Activated CD4-positive, alpha-beta memory T cell treated with anti-CD3 and anti-CD28 coated beads for 36 hours (primary cell): ENCODE measurements around the gene KCTD16. TPM values are rescaled to one million over a fixed set of nuclear protein-coding genes. Genes with fewer than 3 reads are reported as not detected.
A peak's percentile ranks its signal among the peaks of the same experiment; 100 is the strongest.

Source experiments
- CTCF ChIA-PET: fragments of 350-600 bp; sonication (Branson Sonifier 250); formaldehyde crosslinking; loops from one replicate; lab custom pipeline; 2021; ENCODE audit warnings: antibody characterized with exemption, inconsistent platforms; lab: Charles Lee
- POLR2A ChIA-PET: fragments of 350-600 bp; sonication (Branson Sonifier 250); formaldehyde crosslinking; loops from one replicate; lab custom pipeline; 2021; ENCODE audit warnings: antibody characterized with exemption; lab: Charles Lee
- DNase-seq: peaks from one replicate; pipeline ENCODE4 v3.0.0-alpha.2; 2020
- H3K27ac Mint-ChIP-seq: one replicate; pipeline ENCODE4 v1.8.0; 2021; ENCODE audit warnings: mixed read lengths
- H3K27me3 Mint-ChIP-seq: one replicate; pipeline ENCODE4 v1.8.0; 2021; ENCODE audit warnings: mixed read lengths
- H3K36me3 Mint-ChIP-seq: one replicate; pipeline ENCODE4 v1.8.0; 2021; ENCODE audit warnings: mixed read lengths
- H3K4me1 Mint-ChIP-seq: one replicate; pipeline ENCODE4 v1.8.0; 2021; ENCODE audit warnings: low read depth, mixed read lengths
- H3K4me3 Mint-ChIP-seq: one replicate; pipeline ENCODE4 v1.8.0; 2021; ENCODE audit warnings: mild to moderate bottlenecking, mixed read lengths
- H3K9me3 Mint-ChIP-seq: one replicate; pipeline ENCODE4 v1.8.0; 2021; ENCODE audit warnings: mixed read lengths
- intact Hi-C: fragments of 100-400 bp; cut with micrococcal nuclease; formaldehyde crosslinking; loops from one replicate; pipeline ENCODE4 v1.15.1; 2023
- total RNA-seq, 2 experiments: library from RNA; stranded (reverse); gene quantifications; one replicate each; pipeline ENCODE4 v1.2.3, GENCODE V29; 2021

KCTD16 gene
- total RNA-seq, 2 experiments from 2014 or later, result 0.24 to 0.27 TPM

- H3K27me3 Mint-ChIP-seq, result no peaks in the 10 kb centered on the region
- no peak for DNase-seq
- intact Hi-C loops, result loop anchor here (1.0 kb wide), 2 partner anchors 22 to 767 kb away; partner anchors contain the start of gene NR3C1
- CTCF ChIA-PET, result interaction anchor here (1.4 to 1.9 kb wide), 3 partner anchors 16 to 23 kb away, joined by 3 to 8 read pairs (median 5); no protein-coding TSS in a partner anchor
- peak overlapping the region; percentile 93 for H3K27ac Mint-ChIP-seq
- H3K36me3 Mint-ChIP-seq, result peaks cover 23% of the 10 kb centered on the region
- POLR2A ChIA-PET, result interaction anchor here (0.7 to 1.9 kb wide), 5 partner anchors 10 to 20 kb away, joined by 3 to 10 read pairs (median 4); no protein-coding TSS in a partner anchor
- peaks cover 49% of the 10 kb centered on the region for H3K4me1 Mint-ChIP-seq
- no peaks in the 10 kb centered on the region for H3K9me3 Mint-ChIP-seq
- H3K4me3 Mint-ChIP-seq, result peak overlapping the region; percentile 99
These were observed 783 bp upstream of the KCTD16 start for GRCh38 chr5:144169904-144170275.

- POLR2A ChIA-PET, result no interaction called here
- Mint-ChIP-seq H3K27me3 (no peaks in the 10 kb centered on the region), H3K4me3 (no peak overlapping the region), H3K4me1 (peaks cover 30% of the 10 kb centered on the region), H3K27ac (no peak overlapping the region), H3K9me3 (no peaks in the 10 kb centered on the region), H3K36me3 (peaks cover 5% of the 10 kb centered on the region)
- no peak for DNase-seq
- CTCF ChIA-PET, result interaction anchor here (1.8 kb wide), 1 partner anchor 12 kb away, joined by 5 read pairs; no protein-coding TSS in a partner anchor
- intact Hi-C loops, result no loop called here
These were observed 3.1 kb downstream of the KCTD16 start for GRCh38 chr5:144173766-144174165.

DNA sequence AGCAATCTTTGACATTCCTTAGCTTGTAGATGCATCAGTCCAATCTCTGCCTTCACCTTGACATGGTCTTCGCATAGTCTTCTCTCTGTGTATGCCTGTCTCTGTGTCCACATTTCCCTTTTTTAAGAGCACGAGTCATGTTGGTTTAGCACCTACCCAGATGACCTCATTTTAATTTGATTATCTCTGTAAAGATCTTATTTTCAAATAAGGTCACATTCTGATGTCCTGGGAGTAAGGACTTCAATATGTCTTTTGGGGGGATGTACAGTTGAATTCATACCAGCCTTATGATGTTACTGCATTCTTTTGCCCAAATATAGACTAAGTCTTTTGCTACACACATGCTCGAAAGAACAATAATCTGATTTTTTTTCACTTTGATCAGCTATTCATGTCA, 6.9 kb downstream of the KCTD16 start:
- no peak overlapping the region for H3K4me3 Mint-ChIP-seq
- no peak for DNase-seq
- ChIA-PET POLR2A (no interaction called here), CTCF (interaction anchor here (0.6 kb wide), 1 partner anchor 1464 kb away, joined by 3 read pairs; no protein-coding TSS in a partner anchor)
- H3K4me1 Mint-ChIP-seq, result peaks cover 5% of the 10 kb centered on the region
- no peak overlapping the region for H3K27ac Mint-ChIP-seq
- no peaks in the 10 kb centered on the region for H3K36me3 Mint-ChIP-seq
- no peaks in the 10 kb centered on the region for H3K27me3 Mint-ChIP-seq
- H3K9me3 Mint-ChIP-seq, result no peaks in the 10 kb centered on the region
- intact Hi-C loops, result no loop called here

DNA sequence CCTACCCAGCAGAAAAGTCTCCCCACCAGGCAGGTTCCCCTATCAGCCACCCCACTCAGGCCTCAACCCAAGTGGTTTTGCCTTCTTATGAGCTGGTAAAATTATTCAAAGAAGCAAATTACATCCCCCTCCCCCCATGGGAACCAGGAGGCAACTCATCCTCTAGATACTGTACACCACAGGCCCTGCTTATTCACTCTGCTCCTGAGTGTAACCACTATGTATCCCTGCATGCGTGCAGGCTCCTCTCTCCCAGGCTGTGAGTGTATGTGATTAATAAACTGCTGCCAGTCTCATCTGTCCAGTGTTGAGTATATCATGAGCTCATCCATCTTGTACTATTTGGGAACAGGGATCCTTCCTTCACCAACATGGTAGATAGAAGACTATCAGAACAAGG, 8.6 kb downstream of the KCTD16 start:
- intact Hi-C loops, result no loop called here
- H3K4me3 Mint-ChIP-seq, result no peak overlapping the region
- POLR2A ChIA-PET, result no interaction called here
- CTCF ChIA-PET, result no interaction called here
- H3K36me3 Mint-ChIP-seq, result no peaks in the 10 kb centered on the region
- H3K27ac Mint-ChIP-seq, result no peak overlapping the region
- H3K9me3 Mint-ChIP-seq, result no peaks in the 10 kb centered on the region
- no peak for DNase-seq
- H3K4me1 Mint-ChIP-seq, result peaks cover 10% of the 10 kb centered on the region
- no peaks in the 10 kb centered on the region for H3K27me3 Mint-ChIP-seq

- Mint-ChIP-seq H3K4me1 (peaks cover 30% of the 10 kb centered on the region), H3K4me3 (no peak overlapping the region), H3K9me3 (no peaks in the 10 kb centered on the region), H3K27ac (no peak overlapping the region), H3K36me3 (no peaks in the 10 kb centered on the region), H3K27me3 (no peaks in the 10 kb centered on the region)
- no peak for DNase-seq
- intact Hi-C loops, result loop anchor here (10.0 kb wide), 1 partner anchor 999 kb away; no protein-coding TSS in a partner anchor
- ChIA-PET POLR2A (no interaction called here), CTCF (interaction anchor here (0.9 to 1.1 kb wide), 2 partner anchors 9 to 11 kb away, joined by 4 to 5 read pairs; no protein-coding TSS in a partner anchor)
These were observed 12.7 kb downstream of the KCTD16 start for GRCh38 chr5:144183254-144183889.

DNA sequence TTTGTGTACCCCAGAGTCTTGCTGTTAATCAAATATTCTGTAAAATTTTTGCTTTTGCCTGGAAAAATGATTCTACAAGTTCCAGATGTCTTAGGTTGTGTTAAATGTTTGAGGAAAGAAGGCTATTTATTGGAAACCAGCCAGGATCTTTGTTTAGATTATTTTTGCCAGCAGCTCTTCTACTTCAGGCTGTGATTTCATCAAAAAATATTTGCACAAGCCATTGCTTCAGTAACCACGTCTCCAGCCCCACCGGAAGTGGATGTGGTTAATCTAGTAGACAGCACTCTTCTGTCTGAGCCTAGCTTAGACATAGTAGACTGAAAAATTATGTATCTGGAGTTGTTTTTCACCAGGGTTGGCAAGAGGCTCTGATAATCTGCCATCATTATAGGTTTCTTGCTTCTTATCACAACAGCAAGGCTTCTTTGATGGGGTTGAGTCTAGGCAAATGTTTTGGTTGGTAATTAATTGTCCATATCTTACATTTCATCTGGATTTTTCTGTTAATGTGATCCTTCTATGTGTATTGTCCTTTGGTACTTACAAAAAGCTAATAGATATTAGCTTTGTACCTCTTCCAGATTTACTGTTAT, 17.1 kb downstream of the KCTD16 start:
- H3K36me3 Mint-ChIP-seq, result no peaks in the 10 kb centered on the region
- peaks cover 48% of the 10 kb centered on the region for H3K4me1 Mint-ChIP-seq
- peak overlapping the region; percentile 23 for H3K4me3 Mint-ChIP-seq
- POLR2A ChIA-PET, result interaction anchor here (1.9 kb wide), 1 partner anchor 18 kb away, joined by 10 read pairs; the partner anchor contains the start of genes KCTD16 and YIPF5
- no peaks in the 10 kb centered on the region for H3K9me3 Mint-ChIP-seq
- H3K27me3 Mint-ChIP-seq, result no peaks in the 10 kb centered on the region
- CTCF ChIA-PET, result interaction anchor here (0.6 to 2.5 kb wide), 5 partner anchors 16 to 1551 kb away, joined by 3 to 12 read pairs (median 5); partner anchors contain the start of genes KCTD16 and YIPF5
- intact Hi-C loops, result loop anchor here (2.0 to 10.0 kb wide), 7 partner anchors 489 to 1759 kb away; no protein-coding TSS in a partner anchor
- peak; percentile 86 for DNase-seq
- peak overlapping the region; percentile 89 for H3K27ac Mint-ChIP-seq

- Mint-ChIP-seq H3K27me3 (no peaks in the 10 kb centered on the region), H3K4me1 (peaks cover 43% of the 10 kb centered on the region), H3K36me3 (no peaks in the 10 kb centered on the region)
These were observed 19.2 kb downstream of the KCTD16 start for GRCh38 chr5:144189800-144190429.

GRCh38 chr5:144191531-144191930, 20.9 kb downstream of the KCTD16 start:
- POLR2A ChIA-PET, result interaction anchor here (0.7 kb wide), 1 partner anchor 21 kb away, joined by 3 read pairs; the partner anchor contains the start of genes KCTD16 and YIPF5
- no peak for DNase-seq
- H3K27me3 Mint-ChIP-seq, result no peaks in the 10 kb centered on the region
- no peaks in the 10 kb centered on the region for H3K36me3 Mint-ChIP-seq
- CTCF ChIA-PET, result interaction anchor here (0.8 to 4.8 kb wide), 5 partner anchors 10 to 274 kb away, joined by 3 to 29 read pairs (median 4); partner anchors contain the start of genes KCTD16 and YIPF5
- H3K4me3 Mint-ChIP-seq, result no peak overlapping the region
- intact Hi-C loops, result loop anchor here (2.0 to 10.0 kb wide), 6 partner anchors 224 to 1837 kb away; partner anchors contain the start of gene SH3RF2
- no peak overlapping the region for H3K27ac Mint-ChIP-seq
- no peaks in the 10 kb centered on the region for H3K9me3 Mint-ChIP-seq
- peaks cover 35% of the 10 kb centered on the region for H3K4me1 Mint-ChIP-seq

More at GRCh38 chr5:144189800-144190429, 19.2 kb downstream of the KCTD16 start:
- POLR2A ChIA-PET, result interaction anchor here (1.0 to 2.2 kb wide), 2 partner anchors 19 to 1187 kb away, joined by 5 to 9 read pairs; partner anchors contain the start of genes KCTD16 and YIPF5
- CTCF ChIA-PET, result interaction anchor here (1.0 to 1.9 kb wide), 3 partner anchors 9 to 786 kb away, joined by 3 to 7 read pairs (median 5); partner anchors contain the start of gene NR3C1
- Mint-ChIP-seq H3K27ac (peak overlapping the region; percentile 89), H3K9me3 (no peaks in the 10 kb centered on the region), H3K4me3 (peak overlapping the region; percentile 63)
- peak; percentile 89 for DNase-seq
- intact Hi-C loops, result loop anchor here (1.0 to 10.0 kb wide), 16 partner anchors 223 to 1835 kb away; partner anchors contain the start of genes NR3C1 and SH3RF2

DNA sequence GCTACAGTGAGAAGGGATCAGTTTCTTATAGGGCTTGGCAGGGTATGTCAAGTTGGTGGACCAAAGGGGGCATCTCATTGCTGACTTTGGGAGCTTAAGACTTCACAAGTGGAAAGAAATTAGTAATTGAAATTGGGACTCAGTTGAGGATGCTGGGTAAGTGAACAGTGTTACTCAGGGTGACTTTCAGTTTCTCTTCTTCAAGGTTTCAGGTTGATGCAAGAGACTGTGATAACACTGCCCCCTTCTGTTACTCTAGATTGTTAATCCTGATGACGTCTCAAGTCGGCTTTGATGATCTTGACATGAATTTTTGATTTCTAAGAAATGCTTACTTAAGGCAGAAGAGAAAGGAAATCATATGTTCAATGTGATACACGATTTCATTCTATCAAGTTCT, 21.3 kb downstream of the KCTD16 start:
- Mint-ChIP-seq H3K4me1 (peaks cover 31% of the 10 kb centered on the region), H3K27me3 (no peaks in the 10 kb centered on the region), H3K27ac (no peak overlapping the region), H3K36me3 (no peaks in the 10 kb centered on the region), H3K4me3 (no peak overlapping the region), H3K9me3 (no peaks in the 10 kb centered on the region)
- intact Hi-C loops, result loop anchor here (1.0 to 10.0 kb wide), 9 partner anchors 22 to 1837 kb away; partner anchors contain the start of genes KCTD16, SH3RF2 and YIPF5
- ChIA-PET CTCF (interaction anchor here (0.8 to 4.8 kb wide), 7 partner anchors 8 to 275 kb away, joined by 3 to 29 read pairs (median 4); partner anchors contain the start of genes KCTD16 and YIPF5), POLR2A (interaction anchor here (0.7 kb wide), 1 partner anchor 21 kb away, joined by 3 read pairs; the partner anchor contains the start of genes KCTD16 and YIPF5)
- no peak for DNase-seq

DNA sequence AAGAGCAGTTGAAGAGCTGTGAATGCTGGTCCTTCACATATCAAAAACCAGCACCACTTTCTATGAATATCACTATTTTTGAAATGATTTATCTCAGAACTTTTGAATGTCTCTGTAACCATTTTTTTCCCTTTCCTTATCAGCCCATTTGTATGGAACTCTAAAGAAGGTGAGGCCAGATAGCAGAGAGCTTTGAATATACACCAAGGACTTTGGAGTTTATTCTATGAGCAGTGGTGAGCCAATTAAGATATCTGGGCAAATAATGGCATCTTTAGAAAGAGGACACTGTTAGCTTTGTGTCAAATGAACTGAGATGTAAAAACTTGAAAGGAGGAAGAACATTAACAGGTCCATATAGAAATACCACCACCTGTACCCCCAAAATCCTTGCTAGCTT, 22.0 kb downstream of the KCTD16 start:
- H3K36me3 Mint-ChIP-seq, result no peaks in the 10 kb centered on the region
- H3K27me3 Mint-ChIP-seq, result no peaks in the 10 kb centered on the region
- DNase-seq, result no peak
- H3K4me1 Mint-ChIP-seq, result peaks cover 25% of the 10 kb centered on the region
- no peak overlapping the region for H3K27ac Mint-ChIP-seq
- intact Hi-C loops, result loop anchor here (1.0 to 10.0 kb wide), 7 partner anchors 22 to 1838 kb away; partner anchors contain the start of genes KCTD16 and YIPF5
- ChIA-PET POLR2A (interaction anchor here (1.3 kb wide), 1 partner anchor 22 kb away, joined by 3 read pairs; the partner anchor contains the start of genes KCTD16 and YIPF5), CTCF (interaction anchor here (1.1 to 4.8 kb wide), 4 partner anchors 9 to 22 kb away, joined by 4 to 29 read pairs (median 4); partner anchors contain the start of genes KCTD16 and YIPF5)
- H3K4me3 Mint-ChIP-seq, result no peak overlapping the region
- H3K9me3 Mint-ChIP-seq, result no peaks in the 10 kb centered on the region

GRCh38 chr5:144194144-144194543, 23.5 kb downstream of the KCTD16 start:
- ChIA-PET CTCF (interaction anchor here (2.0 to 4.8 kb wide), 2 partner anchors 10 to 24 kb away, joined by 5 to 29 read pairs; partner anchors contain the start of genes KCTD16 and YIPF5), POLR2A (interaction anchor here (1.3 kb wide), 1 partner anchor 23 kb away, joined by 3 read pairs; the partner anchor contains the start of genes KCTD16 and YIPF5)
- Mint-ChIP-seq H3K36me3 (no peaks in the 10 kb centered on the region), H3K4me1 (peaks cover 10% of the 10 kb centered on the region), H3K27ac (no peak overlapping the region), H3K9me3 (no peaks in the 10 kb centered on the region), H3K4me3 (no peak overlapping the region), H3K27me3 (peaks cover 1% of the 10 kb centered on the region)
- intact Hi-C loops, result loop anchor here (5.0 to 10.0 kb wide), 4 partner anchors 227 to 1839 kb away; no protein-coding TSS in a partner anchor
- DNase-seq, result no peak
